ENCODE measurements around the gene NSRP1. TPM values are rescaled to one million over a fixed set of nuclear protein-coding genes. Genes with fewer than 3 reads are reported as not detected.

NSRP1 gene
- total RNA-seq, 1 experiment from 2014 or later, result 22.8 TPM

GRCh38 chr17:30225919-30226553, 109.4 kb downstream of the NSRP1 start (continued):
- TF ChIP-seq, protein P1, sequence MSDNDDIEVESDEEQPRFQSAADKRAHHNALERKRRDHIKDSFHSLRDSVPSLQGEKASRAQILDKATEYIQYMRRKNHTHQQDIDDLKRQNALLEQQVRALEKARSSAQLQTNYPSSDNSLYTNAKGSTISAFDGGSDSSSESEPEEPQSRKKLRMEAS (CRISPR knock-in tag; IDR thresholded peaks at IDR 0.05), result no peak
- TF ChIP-seq ZNF232 (CRISPR knock-in tag; IDR thresholded peaks at IDR 0.05) (no peak), E2F5 (CRISPR knock-in tag; IDR thresholded peaks at IDR 0.05) (no peak), NFE2L1 (CRISPR knock-in tag; IDR thresholded peaks at IDR 0.05) (no peak), SOX15 (CRISPR knock-in tag; IDR thresholded peaks at IDR 0.05) (no peak), ETV6 (CRISPR knock-in tag; IDR thresholded peaks at IDR 0.05) (no peak)

- H3K27me3 Mint-ChIP-seq (ENCODE audit: low read depth), result peaks cover 3% of the 10 kb centered on the region
- POLR2A ChIA-PET, result no interaction called here
- CTCF ChIA-PET, result interaction anchor here (0.6 to 1.2 kb wide), 3 partner anchors 8 to 138 kb away, joined by 4 to 6 read pairs (median 4); partner anchors contain the start of gene SLC6A4
- ATAC-seq, result no peak
- no peak for TF ChIP-seq HMGXB4 (CRISPR knock-in tag; IDR thresholded peaks at IDR 0.05)
- TF ChIP-seq NR1H2 (CRISPR knock-in tag; IDR thresholded peaks at IDR 0.05), result no peak
- TF ChIP-seq TEAD1 (CRISPR knock-in tag; IDR thresholded peaks at IDR 0.05), result no peak
- no peaks in the 10 kb centered on the region for H3K9me3 Mint-ChIP-seq
- no peak overlapping the region for H3K27ac Mint-ChIP-seq
- no peak for DNase-seq (ENCODE audit: low spot score)
- no peak overlapping the region for H3K4me3 Mint-ChIP-seq
- H3K36me3 Mint-ChIP-seq, result no peaks in the 10 kb centered on the region
- peaks cover 13% of the 10 kb centered on the region for H3K4me1 Mint-ChIP-seq
These were observed 110.3 kb downstream of the NSRP1 start for GRCh38 chr17:30226878-30227277.

GRCh38 chr17:30228011-30228410, 111.4 kb downstream of the NSRP1 start:
- TF ChIP-seq, protein P2, sequence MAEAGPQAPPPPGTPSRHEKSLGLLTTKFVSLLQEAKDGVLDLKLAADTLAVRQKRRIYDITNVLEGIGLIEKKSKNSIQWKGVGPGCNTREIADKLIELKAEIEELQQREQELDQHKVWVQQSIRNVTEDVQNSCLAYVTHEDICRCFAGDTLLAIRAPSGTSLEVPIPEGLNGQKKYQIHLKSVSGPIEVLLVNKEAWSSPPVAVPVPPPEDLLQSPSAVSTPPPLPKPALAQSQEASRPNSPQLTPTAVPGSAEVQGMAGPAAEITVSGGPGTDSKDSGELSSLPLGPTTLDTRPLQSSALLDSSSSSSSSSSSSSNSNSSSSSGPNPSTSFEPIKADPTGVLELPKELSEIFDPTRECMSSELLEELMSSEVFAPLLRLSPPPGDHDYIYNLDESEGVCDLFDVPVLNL (CRISPR knock-in tag; IDR thresholded peaks at IDR 0.05; ENCODE audit: borderline replicate concordance, low read depth), result no peak
- no peak for TF ChIP-seq SMAD4 (CRISPR knock-in tag; IDR thresholded peaks at IDR 0.05)
- no peak for TF ChIP-seq JAZF1 (CRISPR knock-in tag; IDR thresholded peaks at IDR 0.05)
- TF ChIP-seq ZBTB43 (CRISPR knock-in tag; IDR thresholded peaks at IDR 0.05), result no peak
- no peak for TF ChIP-seq FOXK1 (CRISPR knock-in tag; IDR thresholded peaks at IDR 0.05)
- no peak for TF ChIP-seq FOXJ3 (CRISPR knock-in tag; IDR thresholded peaks at IDR 0.05; ENCODE audit: borderline replicate concordance)
- no peak for TF ChIP-seq ZNF317 (CRISPR knock-in tag; IDR thresholded peaks at IDR 0.05; ENCODE audit: borderline replicate concordance, low read depth)
- H3K36me3 Mint-ChIP-seq, result no peaks in the 10 kb centered on the region
- H3K4me3 Mint-ChIP-seq, result no peak overlapping the region
- no peaks in the 10 kb centered on the region for H3K9me3 Mint-ChIP-seq
- CTCF ChIA-PET, result no interaction called here
- POLR2A ChIA-PET, result no interaction called here
- no peak overlapping the region for H3K27ac Mint-ChIP-seq
- H3K4me1 Mint-ChIP-seq, result peaks cover 11% of the 10 kb centered on the region; the same call in 1 of the 2 replicates
- DNase-seq (ENCODE audit: low spot score), result no peak
- peaks cover 14% of the 10 kb centered on the region for H3K27me3 Mint-ChIP-seq (ENCODE audit: low read depth)
- ATAC-seq, result no peak
